A549 (cell line): ENCODE measurements around the gene R3HDML. TPM values are rescaled to one million over a fixed set of nuclear protein-coding genes. Genes with fewer than 3 reads are reported as not detected.
A peak's percentile ranks its signal among the peaks of the same experiment; 100 is the strongest.

Experiments
- BHLHE40 ChIP-seq: IDR thresholded peaks from 2 replicates; pipeline ENCODE4 v1.6.1; 2012; ENCODE audit warnings: low read depth, low read length, inconsistent platforms
- CEBPB ChIP-seq, 2 experiments: fragments of >200 bp in 1 of 2; sonication (Bioruptor Twin) in 1 of 2; formaldehyde crosslinking in 1 of 2; IDR thresholded peaks; 2 replicates each; pipeline ENCODE4 v1.6.1; 2012 to 2016
- CHD4 ChIP-seq: fragments of 200-600 bp; sonication (generic); IDR thresholded peaks from 2 replicates; pipeline ENCODE4 v1.6.1; 2016; ENCODE audit warnings: antibody characterized with exemption, mild to moderate bottlenecking, borderline replicate concordance
- EHMT2 ChIP-seq: fragments of 200-600 bp; sonication (generic); IDR thresholded peaks from 2 replicates; pipeline ENCODE4 v1.6.1; 2016; ENCODE audit warnings: antibody characterized with exemption, low read depth, mild to moderate bottlenecking, moderate library complexity
- FOSL2 ChIP-seq, 2 experiments: fragments of 450-650 bp in 1 of 2; fragments of >200 bp in 1 of 2; sonication (Bioruptor Twin) in 1 of 2; formaldehyde crosslinking; IDR thresholded peaks; 2 replicates each; pipeline versions ENCODE4 v1.5.0 to v1.6.1; 2016 to 2020; ENCODE audit warnings: mild to moderate bottlenecking in 1 of 2, moderate library complexity in 1 of 2
- FOXS1 ChIP-seq: fragments of 250-450 bp; sonication (Bioruptor Pico); IDR thresholded peaks from 2 replicates; pipeline ENCODE4 v1.5.0; 2020; ENCODE audit warnings: mild to moderate bottlenecking, moderate library complexity
- GATA3 ChIP-seq: IDR thresholded peaks from 2 replicates; pipeline ENCODE4 v1.6.1; 2012; ENCODE audit warnings: borderline replicate concordance
- HOXA7 ChIP-seq: fragments of 250-450 bp; sonication (Bioruptor Pico); IDR thresholded peaks from 2 replicates; pipeline ENCODE4 v1.5.0; 2020; ENCODE audit warnings: mild to moderate bottlenecking, moderate library complexity
- HOXB13 ChIP-seq: fragments of 250-450 bp; sonication (Bioruptor Pico); IDR thresholded peaks from 2 replicates; pipeline ENCODE4 v1.5.0; 2020; ENCODE audit warnings: low read depth, mild to moderate bottlenecking, moderate library complexity
- JUN ChIP-seq, 2 experiments: fragments of >200 bp; sonication (Bioruptor Twin); formaldehyde crosslinking; IDR thresholded peaks; 2 replicates in 1 of 2; 3 replicates in 1 of 2; pipeline ENCODE4 v1.6.1; 2016 to 2017
- KDM1A ChIP-seq: fragments of 200-600 bp; sonication (generic); IDR thresholded peaks from 2 replicates; pipeline ENCODE4 v1.6.1; 2016; ENCODE audit warnings: low read depth, mild to moderate bottlenecking
- MAFK ChIP-seq: fragments of 450-650 bp; IDR thresholded peaks from 2 replicates; pipeline ENCODE4 v1.6.1; 2014; ENCODE audit not compliant: partially characterized antibody
- MAZ ChIP-seq: fragments of 150-350 bp; IDR thresholded peaks from 2 replicates; pipeline ENCODE4 v1.6.1; 2014; ENCODE audit warnings: antibody characterized with exemption, low read depth, low read length, borderline replicate concordance
- MYC ChIP-seq: IDR thresholded peaks from 2 replicates; pipeline ENCODE4 v1.6.1; 2012; ENCODE audit warnings: mild to moderate bottlenecking, inconsistent platforms, low read length, improper control_type of control experiment, borderline replicate concordance
- NR3C1 ChIP-seq: fragments of >200 bp; sonication (Bioruptor Twin); formaldehyde crosslinking; IDR thresholded peaks from 3 replicates; pipeline ENCODE4 v1.6.1; 2017
- PHF8 ChIP-seq: fragments of 200-600 bp; sonication (generic); IDR thresholded peaks from 2 replicates; pipeline ENCODE4 v1.6.1; 2016; ENCODE audit warnings: low read depth, mild to moderate bottlenecking, antibody characterized with exemption, moderate library complexity, borderline replicate concordance
- POLR2AphosphoS2 ChIP-seq: conservative IDR thresholded peaks from 2 replicates; pipeline ENCODE4 v1.6.1; 2012; ENCODE audit warnings: low read length, improper control_type of control experiment, inconsistent platforms
- RAD21 ChIP-seq, 2 experiments: fragments of >200 bp in 1 of 2; sonication (Bioruptor Twin) in 1 of 2; formaldehyde crosslinking in 1 of 2; IDR thresholded peaks in 1 of 2; conservative IDR thresholded peaks in 1 of 2; 2 replicates in 1 of 2; 3 replicates in 1 of 2; pipeline ENCODE4 v1.6.1; 2012 to 2018; ENCODE audit warnings: inconsistent platforms in 1 of 2
- RARB ChIP-seq: fragments of 250-450 bp; sonication (Bioruptor Pico); IDR thresholded peaks from 2 replicates; pipeline ENCODE4 v1.8.0; 2021; ENCODE audit warnings: mild to moderate bottlenecking, moderate library complexity
- RCOR1 ChIP-seq: fragments of 150-350 bp; IDR thresholded peaks from 2 replicates; pipeline ENCODE4 v1.6.1; 2014; ENCODE audit warnings: antibody characterized with exemption, low read length, low read depth
- TFCP2L1 ChIP-seq: fragments of 250-450 bp; sonication (Bioruptor Pico); IDR thresholded peaks from 2 replicates; pipeline ENCODE4 v1.5.0; 2021; ENCODE audit warnings: mild to moderate bottlenecking
- polyA plus RNA-seq, 4 experiments: library from polyadenylated mRNA; depleted of rRNA in 3 of 4; stranded (reverse); fragments of >200 nt; fragmentation: RNase III in 1 of 4; extraction: RNeasy Plus Mini Kit Qiagen cat#74134 plus additional on column Dnase treatment in 1 of 4; gene quantifications; 2 replicates in 3 of 4; 3 replicates in 1 of 4; pipeline ENCODE4 v1.2.3, GENCODE V29; 2011 to 2017
- TF ChIP-seq, protein P1 (sequence below): fragments of >200 bp; sonication (Bioruptor Twin); formaldehyde crosslinking; IDR thresholded peaks from 3 replicates; pipeline ENCODE4 v1.5.1; 2016
- TF ChIP-seq, protein P2 (sequence below): IDR thresholded peaks from 2 replicates; pipeline ENCODE4 v1.6.1; 2012
- TF ChIP-seq, protein P3 (sequence below): fragments of 150-350 bp; IDR thresholded peaks from 2 replicates; pipeline ENCODE4 v1.6.1; 2014; ENCODE audit warnings: low read depth, mild to moderate bottlenecking, low read length
- TF ChIP-seq, protein P4 (sequence below): fragments of >200 bp; sonication (Bioruptor Twin); formaldehyde crosslinking; IDR thresholded peaks from 3 replicates; pipeline ENCODE4 v1.6.1; 2016
- TF ChIP-seq, protein P5 (sequence below): IDR thresholded peaks from 2 replicates; pipeline ENCODE4 v1.6.1; 2012; ENCODE audit warnings: low read depth, borderline replicate concordance
- TF ChIP-seq, protein P6 (sequence below): fragments of 250-450 bp; sonication (Bioruptor Pico); IDR thresholded peaks from 2 replicates; pipeline ENCODE4 v1.5.0; 2021; ENCODE audit warnings: mild to moderate bottlenecking, moderate library complexity, borderline replicate concordance
- TF ChIP-seq, protein P7 (sequence below): fragments of 250-450 bp; sonication (Bioruptor Pico); IDR thresholded peaks from 2 replicates; pipeline ENCODE4 v1.5.0; 2020; ENCODE audit warnings: low read depth, mild to moderate bottlenecking, moderate library complexity

The R3HDML gene
- polyA plus RNA-seq, 2 of the 4 experiments (the other 2 are of a cell fraction): 0.96 to 1.2 TPM

- no peak for TF ChIP-seq RCOR1
- TF ChIP-seq RAD21 (conservative IDR thresholded peaks at IDR 0.05 in 1 of 2, IDR thresholded peaks at IDR 0.05 in 1 of 2): no peak
- TF ChIP-seq BHLHE40: no peak
- TF ChIP-seq, protein P1, sequence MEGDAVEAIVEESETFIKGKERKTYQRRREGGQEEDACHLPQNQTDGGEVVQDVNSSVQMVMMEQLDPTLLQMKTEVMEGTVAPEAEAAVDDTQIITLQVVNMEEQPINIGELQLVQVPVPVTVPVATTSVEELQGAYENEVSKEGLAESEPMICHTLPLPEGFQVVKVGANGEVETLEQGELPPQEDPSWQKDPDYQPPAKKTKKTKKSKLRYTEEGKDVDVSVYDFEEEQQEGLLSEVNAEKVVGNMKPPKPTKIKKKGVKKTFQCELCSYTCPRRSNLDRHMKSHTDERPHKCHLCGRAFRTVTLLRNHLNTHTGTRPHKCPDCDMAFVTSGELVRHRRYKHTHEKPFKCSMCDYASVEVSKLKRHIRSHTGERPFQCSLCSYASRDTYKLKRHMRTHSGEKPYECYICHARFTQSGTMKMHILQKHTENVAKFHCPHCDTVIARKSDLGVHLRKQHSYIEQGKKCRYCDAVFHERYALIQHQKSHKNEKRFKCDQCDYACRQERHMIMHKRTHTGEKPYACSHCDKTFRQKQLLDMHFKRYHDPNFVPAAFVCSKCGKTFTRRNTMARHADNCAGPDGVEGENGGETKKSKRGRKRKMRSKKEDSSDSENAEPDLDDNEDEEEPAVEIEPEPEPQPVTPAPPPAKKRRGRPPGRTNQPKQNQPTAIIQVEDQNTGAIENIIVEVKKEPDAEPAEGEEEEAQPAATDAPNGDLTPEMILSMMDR: no peak
- TF ChIP-seq PHF8: no peak
- no peak for TF ChIP-seq MAZ
- peak; percentile 84 to 85; a peak in 4 of 5 replicates for TF ChIP-seq JUN (IDR thresholded peaks at IDR 0.05)
- TF ChIP-seq, protein P2, sequence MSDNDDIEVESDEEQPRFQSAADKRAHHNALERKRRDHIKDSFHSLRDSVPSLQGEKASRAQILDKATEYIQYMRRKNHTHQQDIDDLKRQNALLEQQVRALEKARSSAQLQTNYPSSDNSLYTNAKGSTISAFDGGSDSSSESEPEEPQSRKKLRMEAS: no peak
- TF ChIP-seq CEBPB (IDR thresholded peaks at IDR 0.05): peak; percentile 92 to 93
- no peak for TF ChIP-seq EHMT2
- peak; percentile 67 for TF ChIP-seq MAFK
- TF ChIP-seq MYC: no peak
- TF ChIP-seq FOXS1: peak; percentile 45; the same call in 1 of the 2 replicates
- TF ChIP-seq, protein P3, sequence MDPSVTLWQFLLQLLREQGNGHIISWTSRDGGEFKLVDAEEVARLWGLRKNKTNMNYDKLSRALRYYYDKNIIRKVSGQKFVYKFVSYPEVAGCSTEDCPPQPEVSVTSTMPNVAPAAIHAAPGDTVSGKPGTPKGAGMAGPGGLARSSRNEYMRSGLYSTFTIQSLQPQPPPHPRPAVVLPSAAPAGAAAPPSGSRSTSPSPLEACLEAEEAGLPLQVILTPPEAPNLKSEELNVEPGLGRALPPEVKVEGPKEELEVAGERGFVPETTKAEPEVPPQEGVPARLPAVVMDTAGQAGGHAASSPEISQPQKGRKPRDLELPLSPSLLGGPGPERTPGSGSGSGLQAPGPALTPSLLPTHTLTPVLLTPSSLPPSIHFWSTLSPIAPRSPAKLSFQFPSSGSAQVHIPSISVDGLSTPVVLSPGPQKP: no peak
- peak; percentile 81 for TF ChIP-seq FOSL2 (IDR thresholded peaks at IDR 0.05)
- peak; percentile 96 for TF ChIP-seq FOSL2 (CRISPR knock-in tag; IDR thresholded peaks at IDR 0.05)
- TF ChIP-seq POLR2AphosphoS2: no peak
- no peak for TF ChIP-seq TFCP2L1 (CRISPR knock-in tag)
- TF ChIP-seq GATA3: peak; percentile 72; the same call in 1 of the 2 replicates
- TF ChIP-seq, protein P4, sequence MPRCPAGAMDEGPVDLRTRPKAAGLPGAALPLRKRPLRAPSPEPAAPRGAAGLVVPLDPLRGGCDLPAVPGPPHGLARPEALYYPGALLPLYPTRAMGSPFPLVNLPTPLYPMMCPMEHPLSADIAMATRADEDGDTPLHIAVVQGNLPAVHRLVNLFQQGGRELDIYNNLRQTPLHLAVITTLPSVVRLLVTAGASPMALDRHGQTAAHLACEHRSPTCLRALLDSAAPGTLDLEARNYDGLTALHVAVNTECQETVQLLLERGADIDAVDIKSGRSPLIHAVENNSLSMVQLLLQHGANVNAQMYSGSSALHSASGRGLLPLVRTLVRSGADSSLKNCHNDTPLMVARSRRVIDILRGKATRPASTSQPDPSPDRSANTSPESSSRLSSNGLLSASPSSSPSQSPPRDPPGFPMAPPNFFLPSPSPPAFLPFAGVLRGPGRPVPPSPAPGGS: peak; percentile 64; the same call in 2 of the 3 replicates
- no peak for TF ChIP-seq HOXA7 (CRISPR knock-in tag)
- TF ChIP-seq, protein P5, sequence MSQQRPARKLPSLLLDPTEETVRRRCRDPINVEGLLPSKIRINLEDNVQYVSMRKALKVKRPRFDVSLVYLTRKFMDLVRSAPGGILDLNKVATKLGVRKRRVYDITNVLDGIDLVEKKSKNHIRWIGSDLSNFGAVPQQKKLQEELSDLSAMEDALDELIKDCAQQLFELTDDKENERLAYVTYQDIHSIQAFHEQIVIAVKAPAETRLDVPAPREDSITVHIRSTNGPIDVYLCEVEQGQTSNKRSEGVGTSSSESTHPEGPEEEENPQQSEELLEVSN: no peak
- no peak for TF ChIP-seq CHD4
- TF ChIP-seq, protein P6, sequence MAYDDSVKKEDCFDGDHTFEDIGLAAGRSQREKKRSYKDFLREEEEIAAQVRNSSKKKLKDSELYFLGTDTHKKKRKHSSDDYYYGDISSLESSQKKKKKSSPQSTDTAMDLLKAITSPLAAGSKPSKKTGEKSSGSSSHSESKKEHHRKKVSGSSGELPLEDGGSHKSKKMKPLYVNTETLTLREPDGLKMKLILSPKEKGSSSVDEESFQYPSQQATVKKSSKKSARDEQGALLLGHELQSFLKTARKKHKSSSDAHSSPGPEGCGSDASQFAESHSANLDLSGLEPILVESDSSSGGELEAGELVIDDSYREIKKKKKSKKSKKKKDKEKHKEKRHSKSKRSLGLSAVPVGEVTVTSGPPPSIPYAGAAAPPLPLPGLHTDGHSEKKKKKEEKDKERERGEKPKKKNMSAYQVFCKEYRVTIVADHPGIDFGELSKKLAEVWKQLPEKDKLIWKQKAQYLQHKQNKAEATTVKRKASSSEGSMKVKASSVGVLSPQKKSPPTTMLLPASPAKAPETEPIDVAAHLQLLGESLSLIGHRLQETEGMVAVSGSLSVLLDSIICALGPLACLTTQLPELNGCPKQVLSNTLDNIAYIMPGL (CRISPR knock-in tag): no peak
- peak; percentile 61; the same call in 1 of the 2 replicates for TF ChIP-seq RARB (CRISPR knock-in tag)
- no peak for TF ChIP-seq NR3C1
- no peak for TF ChIP-seq KDM1A
- TF ChIP-seq, protein P7, sequence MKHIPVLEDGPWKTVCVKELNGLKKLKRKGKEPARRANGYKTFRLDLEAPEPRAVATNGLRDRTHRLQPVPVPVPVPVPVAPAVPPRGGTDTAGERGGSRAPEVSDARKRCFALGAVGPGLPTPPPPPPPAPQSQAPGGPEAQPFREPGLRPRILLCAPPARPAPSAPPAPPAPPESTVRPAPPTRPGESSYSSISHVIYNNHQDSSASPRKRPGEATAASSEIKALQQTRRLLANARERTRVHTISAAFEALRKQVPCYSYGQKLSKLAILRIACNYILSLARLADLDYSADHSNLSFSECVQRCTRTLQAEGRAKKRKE (CRISPR knock-in tag): no peak
- no peak; the same call in 1 of the 2 replicates for TF ChIP-seq HOXB13
Measured at GRCh38 chr20:44398335-44398734, 61.5 kb downstream of the R3HDML start (continued).
